Esophagus squamous epithelium (tissue), 4 donors: ENCODE results near the gene HECW1.

ENCODE experiments used
- CTCF ChIP-seq, 6 experiments: fragments of 450-650 bp in 4 of 6; fragments of 200-600 bp in 2 of 6; sonication (generic) in 2 of 6; IDR thresholded peaks; one replicate each; pipeline ENCODE4 v1.5.1; 2016 to 2019; ENCODE audit warnings: antibody characterized with exemption in 6 of 6, mild to moderate bottlenecking in 4 of 6, moderate library complexity in 4 of 6
- POLR2A ChIP-seq, 4 donors: fragments of 450-650 bp; IDR thresholded peaks; one replicate each; pipeline ENCODE4 v1.6.1; 2017; ENCODE audit warnings: antibody characterized with exemption in 4 of 4, mild to moderate bottlenecking in 4 of 4, moderate library complexity in 3 of 4

- no peak for TF ChIP-seq CTCF (IDR thresholded peaks at IDR 0.05)
- TF ChIP-seq POLR2A (IDR thresholded peaks at IDR 0.05), result no peak
Measured at GRCh38 chr7:43463401-43463980, 351.0 kb downstream of the HECW1 start.
